CD8-positive, alpha-beta memory T cell (primary cell): ENCODE results near the gene PLA2G5. TPM values are rescaled to one million over a fixed set of nuclear protein-coding genes. Genes with fewer than 3 reads are reported as not detected.
"Not testable (repeated sequence)": the region's sequence is repeated elsewhere in the genome, so short reads cannot be mapped to it uniquely, and the experiment has no call there.

Experiments
- CTCF ChIA-PET: fragments of 350-600 bp; sonication (Branson Sonifier 250); formaldehyde crosslinking; loops from one replicate; lab custom pipeline; 2021; ENCODE audit warnings: antibody characterized with exemption; lab: Charles Lee
- POLR2A ChIA-PET: fragments of 350-600 bp; sonication (Branson Sonifier 250); formaldehyde crosslinking; loops from one replicate; lab custom pipeline; 2021; ENCODE audit warnings: antibody characterized with exemption; lab: Charles Lee
- DNase-seq, 5 donors: peaks; one replicate each; pipeline versions ENCODE4 v3.0.0 to v3.0.0-alpha.2; 2020 to 2022; ENCODE audit warnings: mixed read lengths in 1 of 5
- H3K27ac ChIP-seq: one replicate; pipeline ENCODE4 v1.7.0; 2013; ENCODE audit warnings: low read depth, mild to moderate bottlenecking, low read length, moderate library complexity
- H3K27me3 ChIP-seq: 2 replicates; pipeline ENCODE4 v1.7.0; 2013; ENCODE audit warnings: low read length, mild to moderate bottlenecking; ENCODE audit not compliant: insufficient read depth, poor library complexity, severe bottlenecking
- H3K36me3 ChIP-seq: 2 replicates; pipeline ENCODE4 v1.7.0; 2013; ENCODE audit warnings: mild to moderate bottlenecking, low read length, moderate library complexity; ENCODE audit not compliant: insufficient read depth
- H3K4me1 ChIP-seq: 2 replicates; pipeline ENCODE4 v1.7.0; 2013; ENCODE audit warnings: mild to moderate bottlenecking, low read length, moderate library complexity; ENCODE audit not compliant: insufficient read depth
- H3K4me3 ChIP-seq: 2 replicates; pipeline ENCODE4 v1.7.0; 2013; ENCODE audit warnings: mild to moderate bottlenecking, low read length
- H3K9me3 ChIP-seq: 2 replicates; pipeline ENCODE4 v1.7.0; 2013; ENCODE audit warnings: mild to moderate bottlenecking, low read length
- H3K27ac Mint-ChIP-seq, 8 donors: one replicate each; pipeline ENCODE4 v1.8.0; 2020 to 2021; ENCODE audit warnings: mixed read lengths in 8 of 8, mild to moderate bottlenecking in 6 of 8, inconsistent platforms in 3 of 8, moderate library complexity in 3 of 8
- H3K27me3 Mint-ChIP-seq, 2 donors: one replicate each; pipeline ENCODE4 v1.8.0; 2020 to 2021; ENCODE audit warnings: mixed read lengths in 2 of 2, mild to moderate bottlenecking in 1 of 2, moderate library complexity in 1 of 2
- H3K36me3 Mint-ChIP-seq, 3 donors: one replicate each; pipeline ENCODE4 v1.8.0; 2020 to 2021; ENCODE audit warnings: mixed read lengths in 3 of 3, inconsistent platforms in 1 of 3, mild to moderate bottlenecking in 1 of 3
- H3K4me1 Mint-ChIP-seq, 3 donors: one replicate each; pipeline ENCODE4 v1.8.0; 2020 to 2021; ENCODE audit warnings: mixed read lengths in 3 of 3, inconsistent platforms in 1 of 3, mild to moderate bottlenecking in 1 of 3
- H3K4me3 Mint-ChIP-seq, 7 donors: one replicate each; pipeline ENCODE4 v1.8.0; 2020 to 2021; ENCODE audit warnings: mixed read lengths in 7 of 7, mild to moderate bottlenecking in 6 of 7, moderate library complexity in 4 of 7, inconsistent platforms in 2 of 7
- H3K9me3 Mint-ChIP-seq, 5 donors: one replicate each; pipeline ENCODE4 v1.8.0; 2020 to 2022; ENCODE audit warnings: mixed read lengths in 5 of 5, mild to moderate bottlenecking in 3 of 5, moderate library complexity in 2 of 5, inconsistent platforms in 1 of 5
- polyA plus RNA-seq: library from polyadenylated mRNA; unstranded; fragments of 300-500 nt; fragmentation: Illumina TruSeq; gene quantifications from one replicate; pipeline ENCODE4 v1.2.3, GENCODE V29; 2021
- total RNA-seq, 2 experiments: library from RNA; stranded (reverse); gene quantifications; one replicate each; pipeline ENCODE4 v1.2.3, GENCODE V29; 2021

Gene PLA2G5
- total and polyA plus RNA-seq, 3 experiments from 2014 or later, result not detected

GRCh38 chr1:20057886-20058420, 12.0 kb upstream of the PLA2G5 start:
- no peaks in the 10 kb centered on the region for H3K27me3 ChIP-seq
- Mint-ChIP-seq H3K4me1 (peaks cover 29 to 33% (median 33%) of the 10 kb centered on the region in 3 donors), H3K27ac (peak overlapping the region in 3 of 8 donors; percentile 48 to 72 (median 59)), H3K27me3 (peaks cover 3 to 11% of the 10 kb centered on the region in 2 donors), H3K9me3 (peaks cover 0 to 3% (median under 1%) of the 10 kb centered on the region in 5 donors), H3K36me3 (peaks cover 0 to 6% (median 0%) of the 10 kb centered on the region in 3 donors), H3K4me3 (peak overlapping the region in 2 of 7 donors; percentile 52 to 84)
- ChIA-PET POLR2A (no interaction called here), CTCF (no interaction called here)
- no peak overlapping the region for H3K27ac ChIP-seq
- no peaks in the 10 kb centered on the region for H3K9me3 ChIP-seq
- DNase-seq, result no peak
- peaks cover 27% of the 10 kb centered on the region for H3K4me1 ChIP-seq
- H3K36me3 ChIP-seq, result no peaks in the 10 kb centered on the region
- H3K4me3 ChIP-seq, result no peak overlapping the region

GRCh38 chr1:20058531-20058930, 11.5 kb upstream of the PLA2G5 start:
- POLR2A ChIA-PET, result no interaction called here
- H3K27me3 ChIP-seq, result no peaks in the 10 kb centered on the region
- Mint-ChIP-seq H3K4me1 (peaks cover 29 to 33% (median 33%) of the 10 kb centered on the region in 3 donors), H3K9me3 (peaks cover 0 to 1% (median 0%) of the 10 kb centered on the region in 5 donors), H3K27ac (peak overlapping the region in 5 of 8 donors; percentile 51 to 89 (median 65)), H3K36me3 (peaks cover 0 to 2% (median 0%) of the 10 kb centered on the region in 3 donors), H3K27me3 (peaks cover 3 to 11% of the 10 kb centered on the region in 2 donors), H3K4me3 (peak overlapping the region in 6 of 7 donors; percentile 48 to 84 (median 64))
- DNase-seq, result peak in 1 of 5 donors; percentile 19
- H3K27ac ChIP-seq, result no peak overlapping the region
- no peaks in the 10 kb centered on the region for H3K9me3 ChIP-seq
- H3K36me3 ChIP-seq, result no peaks in the 10 kb centered on the region
- CTCF ChIA-PET, result no interaction called here
- peaks cover 27% of the 10 kb centered on the region for H3K4me1 ChIP-seq
- H3K4me3 ChIP-seq, result no peak overlapping the region

- no peaks in the 10 kb centered on the region for H3K36me3 Mint-ChIP-seq
- no peaks in the 10 kb centered on the region for H3K9me3 Mint-ChIP-seq
- H3K4me1 Mint-ChIP-seq, result peaks cover 29 to 33% (median 33%) of the 10 kb centered on the region in 3 donors
- no peak overlapping the region for H3K27ac ChIP-seq
- H3K36me3 ChIP-seq, result no peaks in the 10 kb centered on the region
- H3K4me1 ChIP-seq, result peaks cover 27% of the 10 kb centered on the region
- peak overlapping the region in 5 of 7 donors; percentile 23 to 54 (median 49) for H3K4me3 Mint-ChIP-seq
- no peak overlapping the region for H3K4me3 ChIP-seq
- H3K9me3 ChIP-seq, result no peaks in the 10 kb centered on the region
- H3K27ac Mint-ChIP-seq, result peak overlapping the region in 5 of 8 donors; percentile 26 to 82 (median 44)
- H3K27me3 Mint-ChIP-seq, result peaks cover 3 to 11% of the 10 kb centered on the region in 2 donors
- DNase-seq, result no peak
- ChIA-PET POLR2A (no interaction called here), CTCF (no interaction called here)
- no peaks in the 10 kb centered on the region for H3K27me3 ChIP-seq
Observed at GRCh38 chr1:20059847-20060246, 10.1 kb upstream of the PLA2G5 start.

- DNase-seq, CTCF ChIA-PET, H3K36me3 ChIP-seq, H3K27ac ChIP-seq, H3K4me3 ChIP-seq, H3K4me3 Mint-ChIP-seq, H3K9me3 ChIP-seq, H3K27me3 Mint-ChIP-seq, H3K9me3 Mint-ChIP-seq, H3K36me3 Mint-ChIP-seq, POLR2A ChIA-PET, H3K27me3 ChIP-seq: not testable (repeated sequence)
- H3K4me1 ChIP-seq, result peaks cover 27% of the 10 kb centered on the region
- Mint-ChIP-seq H3K4me1 (peaks cover 29 to 33% (median 33%) of the 10 kb centered on the region in 3 donors), H3K27ac (peak overlapping the region in 3 of 8 donors; percentile 2 to 36 (median 15))
Observed at GRCh38 chr1:20060791-20061190, 9.2 kb upstream of the PLA2G5 start.

GRCh38 chr1:20061866-20062265, 8.1 kb upstream of the PLA2G5 start:
- H3K9me3 Mint-ChIP-seq, result no peaks in the 10 kb centered on the region
- H3K27me3 Mint-ChIP-seq, result peaks cover 0 to 3% of the 10 kb centered on the region in 2 donors
- no peak overlapping the region for H3K4me3 ChIP-seq
- CTCF ChIA-PET, result no interaction called here
- peaks cover 29 to 33% (median 33%) of the 10 kb centered on the region in 3 donors for H3K4me1 Mint-ChIP-seq
- no peak overlapping the region for H3K27ac ChIP-seq
- no peaks in the 10 kb centered on the region for H3K27me3 ChIP-seq
- H3K4me1 ChIP-seq, result peaks cover 27% of the 10 kb centered on the region
- no peaks in the 10 kb centered on the region for H3K36me3 ChIP-seq
- POLR2A ChIA-PET, result no interaction called here
- no peak for DNase-seq
- H3K36me3 Mint-ChIP-seq, result no peaks in the 10 kb centered on the region
- H3K27ac Mint-ChIP-seq, result peak overlapping the region in 3 of 8 donors; percentile 49 to 84 (median 56)
- H3K4me3 Mint-ChIP-seq, result peak overlapping the region in 1 of 7 donors; percentile 61
- H3K9me3 ChIP-seq, result no peaks in the 10 kb centered on the region

GRCh38 chr1:20063861-20064292, 6.1 kb upstream of the PLA2G5 start:
- Histone ChIP-seq H3K27me3 (no peaks in the 10 kb centered on the region), H3K4me3 (no peak overlapping the region), H3K36me3 (no peaks in the 10 kb centered on the region), H3K9me3 (no peaks in the 10 kb centered on the region), H3K27ac (no peak overlapping the region), H3K4me1 (peaks cover 16% of the 10 kb centered on the region)
- Mint-ChIP-seq H3K27me3 (peaks cover 0 to 5% of the 10 kb centered on the region in 2 donors), H3K4me1 (peaks cover 18 to 21% (median 21%) of the 10 kb centered on the region in 3 donors), H3K27ac (no peak overlapping the region), H3K9me3 (no peaks in the 10 kb centered on the region), H3K36me3 (no peaks in the 10 kb centered on the region), H3K4me3 (no peak overlapping the region)
- DNase-seq, result no peak
- CTCF ChIA-PET, result interaction anchor here (0.6 kb wide), 1 partner anchor 149 kb away, joined by 3 read pairs; no protein-coding TSS in a partner anchor
- POLR2A ChIA-PET, result no interaction called here

- ChIA-PET POLR2A (no interaction called here), CTCF (no interaction called here)
- no peaks in the 10 kb centered on the region for H3K9me3 Mint-ChIP-seq
- H3K36me3 Mint-ChIP-seq, result no peaks in the 10 kb centered on the region
- Histone ChIP-seq H3K36me3 (no peaks in the 10 kb centered on the region), H3K27me3 (no peaks in the 10 kb centered on the region), H3K9me3 (no peaks in the 10 kb centered on the region), H3K27ac (no peak overlapping the region), H3K4me1 (no peaks in the 10 kb centered on the region), H3K4me3 (no peak overlapping the region)
- no peak for DNase-seq
- H3K4me3 Mint-ChIP-seq, result no peak overlapping the region
- H3K27ac Mint-ChIP-seq, result peak overlapping the region in 1 of 8 donors; percentile 29
- H3K4me1 Mint-ChIP-seq, result no peaks in the 10 kb centered on the region
- peaks cover 4 to 7% of the 10 kb centered on the region in 2 donors for H3K27me3 Mint-ChIP-seq
Observed at GRCh38 chr1:20068722-20069121, 1.3 kb upstream of the PLA2G5 start.

GRCh38 chr1:20070357-20070756, 363 bp downstream of the PLA2G5 start:
- H3K27ac ChIP-seq, result no peak overlapping the region
- ChIA-PET POLR2A (no interaction called here), CTCF (no interaction called here)
- no peaks in the 10 kb centered on the region for H3K4me1 ChIP-seq
- no peaks in the 10 kb centered on the region for H3K9me3 Mint-ChIP-seq
- no peaks in the 10 kb centered on the region for H3K36me3 Mint-ChIP-seq
- no peaks in the 10 kb centered on the region for H3K36me3 ChIP-seq
- H3K27ac Mint-ChIP-seq, result no peak overlapping the region
- no peaks in the 10 kb centered on the region for H3K9me3 ChIP-seq
- peaks cover 7% of the 10 kb centered on the region in 2 donors for H3K27me3 Mint-ChIP-seq
- H3K27me3 ChIP-seq, result no peaks in the 10 kb centered on the region
- no peak overlapping the region for H3K4me3 Mint-ChIP-seq
- H3K4me3 ChIP-seq, result no peak overlapping the region
- H3K4me1 Mint-ChIP-seq, result no peaks in the 10 kb centered on the region
- no peak for DNase-seq
